A673 (cell line): Measurements from ENCODE around the gene CNTN2.

Source experiments
- EZH2 ChIP-seq: fragments of 200-600 bp; sonication (generic); IDR thresholded peaks from 2 replicates; pipeline ENCODE4 v1.6.1; 2017; ENCODE audit warnings: borderline replicate concordance, low read depth, mild to moderate bottlenecking, mixed read lengths, antibody characterized with exemption, low read length; ENCODE audit not compliant: poor library complexity, severe bottlenecking
- TF ChIP-seq, protein P1 (sequence below): fragments of 300-800, 200-600 bp; sonication (generic); conservative IDR thresholded peaks from 2 replicates; pipeline ENCODE4 v1.5.1; 2017; ENCODE audit warnings: low read depth, mild to moderate bottlenecking, antibody characterized with exemption, low read length, moderate library complexity, mixed read lengths

DNA sequence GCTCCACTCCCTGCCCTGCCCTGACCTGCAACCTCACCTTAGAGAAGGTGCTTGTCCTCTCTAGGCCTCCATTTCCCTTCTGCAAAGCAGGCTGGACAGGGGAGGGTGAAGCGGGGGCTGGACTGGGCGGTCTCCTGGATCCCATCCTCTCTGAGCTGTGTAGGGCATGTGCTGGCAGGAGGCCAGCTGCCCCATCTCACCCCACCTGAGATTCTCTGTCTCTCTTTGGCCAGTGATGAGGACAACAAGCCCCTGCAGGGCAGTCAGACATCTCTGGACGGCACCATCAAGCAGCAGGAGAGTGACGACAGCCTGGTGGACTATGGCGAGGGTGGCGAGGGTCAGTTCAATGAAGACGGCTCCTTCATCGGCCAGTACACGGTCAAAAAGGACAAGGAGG, 26.9 kb upstream of the CNTN2 start:
- TF ChIP-seq, protein P1, sequence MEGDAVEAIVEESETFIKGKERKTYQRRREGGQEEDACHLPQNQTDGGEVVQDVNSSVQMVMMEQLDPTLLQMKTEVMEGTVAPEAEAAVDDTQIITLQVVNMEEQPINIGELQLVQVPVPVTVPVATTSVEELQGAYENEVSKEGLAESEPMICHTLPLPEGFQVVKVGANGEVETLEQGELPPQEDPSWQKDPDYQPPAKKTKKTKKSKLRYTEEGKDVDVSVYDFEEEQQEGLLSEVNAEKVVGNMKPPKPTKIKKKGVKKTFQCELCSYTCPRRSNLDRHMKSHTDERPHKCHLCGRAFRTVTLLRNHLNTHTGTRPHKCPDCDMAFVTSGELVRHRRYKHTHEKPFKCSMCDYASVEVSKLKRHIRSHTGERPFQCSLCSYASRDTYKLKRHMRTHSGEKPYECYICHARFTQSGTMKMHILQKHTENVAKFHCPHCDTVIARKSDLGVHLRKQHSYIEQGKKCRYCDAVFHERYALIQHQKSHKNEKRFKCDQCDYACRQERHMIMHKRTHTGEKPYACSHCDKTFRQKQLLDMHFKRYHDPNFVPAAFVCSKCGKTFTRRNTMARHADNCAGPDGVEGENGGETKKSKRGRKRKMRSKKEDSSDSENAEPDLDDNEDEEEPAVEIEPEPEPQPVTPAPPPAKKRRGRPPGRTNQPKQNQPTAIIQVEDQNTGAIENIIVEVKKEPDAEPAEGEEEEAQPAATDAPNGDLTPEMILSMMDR, result no peak
- no peak for TF ChIP-seq EZH2
